SK-N-SH treated with all-trans-retinoic acid at 6 μM for 48 hours (cell line): ENCODE data around the gene TAC4.

Experiments used
- ARNTL ChIP-seq: fragments of 450-650 bp; formaldehyde crosslinking; IDR thresholded peaks from 2 replicates; pipeline ENCODE4 v1.5.0; 2020; ENCODE audit warnings: low read depth, mild to moderate bottlenecking, moderate library complexity, borderline replicate concordance
- OSR1 ChIP-seq: fragments of 250-450 bp; sonication (Bioruptor Pico); IDR thresholded peaks from 2 replicates; pipeline ENCODE4 v1.8.0; 2022; ENCODE audit warnings: moderate library complexity, mild to moderate bottlenecking, inconsistent platforms
- PATZ1 ChIP-seq: fragments of 250-450 bp; sonication (Bioruptor Pico); IDR thresholded peaks from 2 replicates; pipeline ENCODE4 v1.8.0; 2020; ENCODE audit warnings: mild to moderate bottlenecking, moderate library complexity, borderline replicate concordance
- RARB ChIP-seq: fragments of 250-450 bp; sonication (Bioruptor Pico); IDR thresholded peaks from 2 replicates; pipeline ENCODE4 v1.8.0; 2021; ENCODE audit warnings: mild to moderate bottlenecking, moderate library complexity
- TCF4 ChIP-seq: fragments of 250-450 bp; sonication (Bioruptor Pico); IDR thresholded peaks from 2 replicates; pipeline ENCODE4 v1.8.0; 2021; ENCODE audit warnings: mild to moderate bottlenecking, moderate library complexity, borderline replicate concordance
- ZFP3 ChIP-seq: fragments of 250-450 bp; sonication (Bioruptor Pico); IDR thresholded peaks from 2 replicates; pipeline ENCODE4 v1.5.0; 2020; ENCODE audit warnings: mild to moderate bottlenecking, moderate library complexity

DNA sequence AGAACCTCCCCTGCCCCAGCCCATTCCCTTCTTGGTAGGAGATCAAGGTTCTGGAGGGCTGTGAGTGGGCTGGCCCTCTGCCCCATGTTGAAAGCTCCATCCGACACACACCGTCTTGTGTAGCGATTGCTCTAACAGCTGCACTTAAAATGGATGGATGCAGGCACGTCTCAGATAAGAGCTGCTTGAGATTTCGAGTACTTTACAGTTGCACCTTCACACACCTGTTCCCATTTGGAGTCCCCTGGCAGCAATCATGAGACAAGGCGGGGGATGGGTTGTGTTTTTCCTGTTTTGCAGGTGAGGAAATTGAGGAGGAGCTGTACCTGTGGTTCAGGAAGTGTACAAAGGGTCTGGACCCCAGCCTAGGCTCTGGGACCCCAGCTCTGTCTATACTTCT, 25.6 kb upstream of the TAC4 start:
- TF ChIP-seq PATZ1 (CRISPR knock-in tag) (no peak), ZFP3 (CRISPR knock-in tag) (no peak), OSR1 (CRISPR knock-in tag) (no peak), TCF4 (CRISPR knock-in tag) (no peak), ARNTL (CRISPR knock-in tag) (no peak), RARB (CRISPR knock-in tag) (no peak)
